ENCODE measurements around the gene TPPP3.
A peak's percentile ranks its signal among the peaks of the same experiment; 100 is the strongest.

Gene TPPP3

GRCh38 chr16:67403976-67404555, 10.8 kb upstream of the TPPP3 start:
- DNase-seq: no peak

DNA sequence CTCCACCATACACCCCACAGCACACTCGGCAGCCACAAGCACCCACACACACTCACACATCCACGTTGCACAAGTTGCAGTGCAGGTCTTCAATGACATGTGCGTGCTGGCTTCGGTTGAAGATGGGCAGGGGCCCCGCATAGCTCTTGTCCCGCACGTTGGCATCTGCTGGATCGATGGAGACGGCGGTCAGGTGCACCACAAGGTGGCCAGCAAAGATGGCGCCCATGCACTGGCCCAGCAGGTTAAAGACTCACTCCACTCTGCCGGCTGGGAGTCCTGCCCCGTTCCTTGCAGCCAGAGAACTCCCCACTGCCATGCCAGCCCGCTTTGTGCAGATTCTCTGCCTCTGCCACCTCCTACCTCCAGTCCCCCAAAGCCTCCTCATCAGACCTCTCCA, 7.6 kb upstream of the TPPP3 start:
- DNase-seq: no peak

DNA sequence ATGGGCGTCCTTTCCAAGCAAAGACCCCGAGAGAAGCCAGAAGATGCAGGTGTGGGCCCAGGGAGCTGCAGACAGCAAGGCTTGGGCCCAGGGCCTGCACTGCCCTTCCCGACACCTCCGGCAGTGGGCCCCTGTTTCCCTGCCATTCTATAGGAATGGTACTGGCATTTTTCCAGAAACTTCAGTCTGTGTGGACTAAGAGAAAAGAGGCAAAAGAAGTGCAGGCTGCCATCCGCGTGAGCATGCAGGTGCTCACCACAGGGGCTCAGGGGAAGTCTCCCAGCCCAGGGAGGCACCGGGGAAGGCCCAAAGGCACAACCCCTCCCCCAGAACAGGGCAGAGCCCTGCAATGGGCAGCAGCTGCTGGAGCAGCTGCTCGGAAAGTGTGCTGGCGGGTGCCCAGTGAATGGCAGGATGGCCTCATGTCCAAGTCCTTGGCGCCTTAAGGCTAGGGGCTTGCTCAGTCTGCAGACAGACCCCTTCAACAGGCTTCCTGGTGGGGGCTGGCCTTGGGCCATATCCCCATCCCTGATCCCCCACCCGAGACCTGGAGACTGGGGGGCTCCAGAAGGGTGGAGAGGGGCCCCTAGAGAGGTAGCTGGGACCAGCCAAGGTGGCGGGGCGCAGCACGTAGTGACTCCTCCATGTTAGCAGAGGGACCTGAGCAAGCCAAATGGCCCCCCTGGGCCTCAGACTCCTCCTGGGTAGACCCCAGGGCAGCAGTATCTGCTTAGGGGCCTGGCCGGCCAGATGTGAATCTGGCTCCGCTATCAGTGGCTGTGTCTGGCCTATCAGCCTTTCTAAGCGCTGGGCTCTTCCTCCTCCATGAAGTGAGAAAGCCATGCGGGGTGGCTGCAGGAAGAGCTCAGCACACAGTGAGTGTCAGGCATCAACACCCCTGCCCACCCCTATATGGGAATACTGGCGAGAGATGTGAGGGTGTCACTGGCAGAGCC, 6.7 kb upstream of the TPPP3 start:
- DNase-seq: no peak

DNA sequence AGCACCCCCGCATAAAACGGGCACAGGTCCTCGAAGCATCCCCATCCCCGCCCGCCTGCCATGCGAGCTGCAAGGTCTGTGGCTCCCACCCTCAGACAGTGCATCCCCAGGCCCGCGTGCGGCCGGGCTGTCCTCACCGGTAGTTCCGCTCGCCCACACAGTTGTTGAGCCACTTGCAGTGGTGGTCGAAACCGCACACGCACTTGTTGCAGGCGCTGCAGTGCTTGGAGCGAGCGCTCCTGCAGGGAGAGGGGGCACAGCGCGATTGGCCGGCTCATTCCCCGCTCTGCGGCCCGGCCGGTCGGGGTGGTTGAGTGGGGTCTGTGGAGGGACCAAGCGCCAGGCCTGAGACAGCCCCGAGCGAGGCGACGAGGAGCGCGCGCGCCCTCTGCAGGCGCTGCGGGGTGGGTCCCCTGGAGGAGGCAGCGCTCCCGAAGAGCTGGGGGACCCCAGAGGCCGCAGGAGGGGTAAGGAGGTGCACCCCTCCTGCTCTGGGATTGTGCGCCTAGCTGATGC, 6.0 kb upstream of the TPPP3 start:
- DNase-seq: no peak

- no peak for DNase-seq
Observed at GRCh38 chr16:67398546-67399217, 5.4 kb upstream of the TPPP3 start.

DNA sequence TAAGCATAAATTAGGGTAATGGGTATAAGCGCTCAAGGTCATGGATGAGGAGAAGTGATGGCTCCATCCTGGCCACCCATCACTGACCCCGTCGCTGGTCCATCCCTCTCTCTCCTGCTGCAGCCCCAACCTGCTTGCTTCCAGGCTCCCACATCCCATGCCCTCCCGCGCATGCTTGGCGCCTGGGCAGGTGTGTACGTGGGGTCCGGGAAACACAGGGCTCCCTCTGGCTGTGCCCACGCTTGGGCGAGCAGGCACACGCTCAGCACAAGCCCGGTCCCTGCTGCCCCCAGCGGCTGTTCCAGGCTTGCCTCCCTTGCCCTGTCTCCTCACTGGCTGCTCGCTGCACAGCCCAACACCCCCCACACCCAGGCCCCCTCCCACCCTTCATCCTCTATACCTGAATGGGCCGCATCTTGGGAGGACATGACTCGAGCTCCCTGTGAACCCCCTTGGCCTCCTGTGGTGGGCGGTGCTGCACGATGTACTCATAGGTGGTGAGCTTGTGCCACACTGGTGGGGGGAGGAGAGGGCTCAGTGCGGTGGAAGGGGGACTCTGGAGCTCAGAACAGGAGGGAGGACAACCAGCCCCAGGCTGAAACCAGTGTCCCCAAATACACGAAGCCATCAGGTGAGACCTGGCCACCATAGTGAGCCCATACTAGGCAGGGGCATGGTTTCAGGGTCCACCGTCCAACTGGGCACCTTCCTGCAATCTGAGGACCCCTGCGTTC, 4.7 kb upstream of the TPPP3 start:
- no peak for DNase-seq

DNA sequence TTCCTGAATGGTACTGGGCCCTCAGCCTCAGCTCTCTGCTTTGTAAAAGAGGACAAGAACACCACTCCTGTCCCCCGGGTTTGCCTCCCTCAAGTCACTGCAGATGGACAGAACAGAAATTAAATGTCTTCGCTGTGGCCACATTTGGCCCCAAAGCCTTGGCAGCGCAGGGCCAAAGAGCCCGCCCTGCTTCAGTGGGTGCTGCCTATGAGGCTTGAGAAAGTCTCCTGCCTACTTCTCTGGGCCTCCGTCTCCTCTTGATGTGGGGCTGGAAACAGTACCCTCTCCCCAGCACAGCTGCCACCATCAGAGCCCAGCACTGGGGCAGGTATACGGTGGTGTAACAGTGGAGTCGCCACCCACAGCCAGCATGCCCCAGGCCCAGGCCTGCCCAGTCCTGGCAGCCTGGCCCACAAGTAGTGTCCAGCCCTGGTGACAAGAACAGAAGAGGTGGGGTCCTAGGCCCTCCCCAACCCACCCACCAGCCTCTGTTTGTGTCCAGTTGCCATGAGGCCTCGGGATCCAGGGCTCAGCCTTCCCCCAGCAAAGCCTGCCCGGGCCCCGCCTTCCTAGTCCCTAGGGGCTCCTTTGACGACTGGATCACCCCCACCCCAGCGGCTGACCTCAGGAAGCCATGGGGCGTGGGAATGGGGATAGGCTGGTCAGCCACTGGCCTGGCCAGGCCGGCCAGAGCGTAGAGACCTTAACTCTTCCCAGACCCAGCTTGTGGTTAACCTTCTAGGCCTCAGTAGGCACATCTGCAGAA, 3.9 kb upstream of the TPPP3 start:
- DNase-seq: no peak

- DNase-seq: peak; percentile 89
Observed at GRCh38 chr16:67396159-67397035, 3.1 kb upstream of the TPPP3 start.

- peak; percentile 69 for DNase-seq
Observed at GRCh38 chr16:67395458-67396158, 2.3 kb upstream of the TPPP3 start.

- DNase-seq: no peak
Observed at GRCh38 chr16:67395105-67395457, 1.8 kb upstream of the TPPP3 start.

- DNase-seq: no peak
Observed at GRCh38 chr16:67394155-67395104, 1.1 kb upstream of the TPPP3 start.

- no peak for DNase-seq
Observed at GRCh38 chr16:67393788-67394154, 473 bp upstream of the TPPP3 start.

DNA sequence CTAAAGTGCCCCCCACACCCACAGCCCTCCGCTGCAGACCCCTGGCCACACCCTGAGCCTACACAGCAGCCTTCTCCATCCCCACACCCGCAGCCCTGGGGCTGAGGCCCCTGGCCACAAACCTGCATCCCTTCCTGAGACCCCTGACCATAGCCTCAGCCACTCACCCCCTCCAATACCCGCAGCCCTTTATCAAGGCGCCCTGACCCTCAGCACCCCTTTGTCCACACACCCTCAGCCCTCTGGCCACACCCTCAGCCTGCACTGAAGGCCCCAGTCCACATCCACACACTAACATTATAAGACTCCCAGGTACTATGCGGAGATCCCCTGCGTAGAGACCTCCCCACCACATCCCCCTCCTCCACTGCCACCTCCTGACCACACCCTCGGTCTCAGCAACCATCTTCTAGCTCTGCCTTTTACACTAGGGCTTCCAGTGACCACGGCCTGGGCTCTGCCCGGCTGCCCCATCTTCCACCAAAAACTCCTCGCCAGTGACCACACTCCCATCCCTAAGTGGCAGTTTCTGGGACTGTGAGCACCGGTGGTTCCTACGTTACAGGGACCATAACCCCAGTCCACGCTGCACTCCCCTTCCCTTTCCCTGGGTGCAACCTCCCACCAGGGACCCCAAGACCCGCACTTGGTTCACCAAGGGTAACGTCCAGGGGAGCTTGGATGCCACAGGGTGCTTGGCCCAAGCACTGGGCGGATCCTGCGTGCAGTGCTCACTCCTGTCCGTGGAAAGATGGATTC, 818 bp downstream of the TPPP3 start:
- DNase-seq: no peak

DNA sequence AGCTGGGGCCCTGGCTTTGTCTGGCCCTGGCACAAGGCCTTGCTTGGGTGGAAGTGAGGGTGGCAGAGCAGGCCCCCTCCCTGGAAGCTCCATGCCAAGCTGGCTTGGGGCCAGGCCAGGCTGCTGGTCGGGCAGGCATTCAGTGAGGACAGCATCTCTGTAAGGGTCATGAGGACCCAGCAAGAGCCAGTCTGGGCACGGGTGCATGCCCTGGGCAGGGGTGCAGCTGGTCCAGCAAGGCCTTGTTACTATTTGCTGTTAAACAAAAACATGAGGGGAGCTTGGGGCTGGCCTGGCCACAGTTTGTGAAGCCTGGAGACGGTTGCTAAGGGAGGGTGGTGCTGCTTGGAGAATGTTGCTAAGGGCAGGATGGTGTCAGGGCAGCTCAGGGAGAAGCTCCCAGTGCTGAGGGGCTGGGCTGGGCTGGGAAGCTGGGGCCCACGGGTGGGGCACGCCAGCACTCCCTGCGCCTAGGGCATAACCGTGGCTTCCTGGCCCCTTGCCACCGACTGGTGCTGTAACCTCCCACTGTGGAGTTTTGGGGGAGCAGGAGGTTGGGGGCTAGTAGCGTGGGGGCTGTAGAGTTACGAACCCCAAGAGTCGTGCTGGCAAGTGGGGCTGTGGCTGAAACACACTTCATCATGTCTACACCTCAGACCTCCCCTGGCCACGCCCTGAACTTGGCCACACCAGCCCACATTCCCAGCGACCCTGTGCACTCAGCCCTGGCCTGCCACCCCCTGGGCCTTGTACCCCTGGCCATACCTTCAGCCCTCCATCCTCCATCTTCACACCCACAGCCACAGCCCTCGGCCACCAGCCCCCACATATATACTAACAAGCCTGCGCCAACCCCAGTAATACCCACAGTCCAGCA, 1.6 kb downstream of the TPPP3 start:
- peak; percentile 27 for DNase-seq

GRCh38 chr16:67390816-67391423, 2.4 kb downstream of the TPPP3 start:
- DNase-seq: no peak

GRCh38 chr16:67389911-67390815, 3.1 kb downstream of the TPPP3 start:
- no peak for DNase-seq
